Measurements from ENCODE around the gene HUNK. TPM values are rescaled to one million over a fixed set of nuclear protein-coding genes. Genes with fewer than 3 reads are reported as not detected.

The HUNK gene
- total RNA-seq, 1 donor: under 0.01 TPM

DNA sequence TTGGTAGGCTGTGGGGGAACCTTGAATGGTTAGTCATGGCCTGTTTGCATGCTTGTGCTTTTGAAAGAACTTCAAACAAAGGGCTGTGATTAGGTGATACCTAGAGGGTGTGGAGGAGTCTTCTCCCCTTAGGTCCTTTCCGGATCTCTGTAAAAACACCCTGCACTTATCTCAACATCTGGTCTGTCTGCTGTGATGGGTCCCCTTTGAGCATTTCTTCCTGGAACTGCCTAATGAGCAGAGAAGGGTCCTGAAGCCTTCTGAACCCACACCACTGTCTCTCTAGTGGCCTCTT, 59.6 kb downstream of the HUNK start:
- no peak overlapping the region for H2AFZ ChIP-seq (ENCODE audit: low read length)
- no peaks in the 10 kb centered on the region for H3K79me2 ChIP-seq (ENCODE audit: insufficient read depth, low read length)
- H3K27ac ChIP-seq (ENCODE audit: low read depth, low read length): no peak overlapping the region
- DNase-seq (ENCODE audit: insufficient read length, low spot score, missing footprints): no peak
- H3K4me3 ChIP-seq (ENCODE audit: insufficient read depth, low read length): no peak overlapping the region
- H4K20me1 ChIP-seq (ENCODE audit: insufficient read depth, low read length): no peaks in the 10 kb centered on the region
- H3K4me1 ChIP-seq (ENCODE audit: insufficient read depth, low read length): no peaks in the 10 kb centered on the region
- H3K4me2 ChIP-seq (ENCODE audit: insufficient read depth, low read length): no peak overlapping the region
- no peak for TF ChIP-seq CTCF (IDR thresholded peaks at IDR 0.05; ENCODE audit: extremely low read depth, low read depth, low read length)
- H3K27me3 ChIP-seq (ENCODE audit: insufficient read depth, low read length): no peaks in the 10 kb centered on the region
- H3K9me3 ChIP-seq (ENCODE audit: low read depth, low read length): no peaks in the 10 kb centered on the region
- H3K36me3 ChIP-seq (ENCODE audit: insufficient read depth, low read length): no peaks in the 10 kb centered on the region

DNA sequence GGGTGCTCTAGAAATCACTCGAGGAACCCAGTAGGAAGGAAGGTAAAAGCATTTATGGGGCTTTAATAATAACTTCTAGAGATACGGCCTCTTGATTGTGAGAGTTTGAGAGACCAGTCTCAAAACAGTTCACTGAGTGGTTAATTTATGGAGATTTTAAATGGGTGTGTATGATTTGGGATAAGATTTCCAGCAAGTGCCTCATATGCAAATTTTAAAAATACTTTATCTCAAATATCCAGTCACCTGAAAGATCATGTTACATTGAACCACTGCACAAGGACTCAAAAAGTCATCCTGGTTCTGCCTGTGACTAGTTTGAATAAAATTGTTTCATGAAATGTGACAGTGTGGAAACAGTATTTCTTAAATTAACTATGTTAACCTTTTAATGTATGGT, 64.5 kb downstream of the HUNK start:
- TF ChIP-seq CTCF (IDR thresholded peaks at IDR 0.05; ENCODE audit: extremely low read depth, low read depth, low read length): no peak
- H3K4me2 ChIP-seq (ENCODE audit: insufficient read depth, low read length): no peak overlapping the region

GRCh38 chr21:31938330-31939301, 65.8 kb downstream of the HUNK start:
- TF ChIP-seq CTCF (IDR thresholded peaks at IDR 0.05; ENCODE audit: extremely low read depth, low read depth, low read length): no peak
- H4K20me1 ChIP-seq (ENCODE audit: insufficient read depth, low read length): no peaks in the 10 kb centered on the region
- H3K27ac ChIP-seq (ENCODE audit: low read depth, low read length): no peak overlapping the region
- no peaks in the 10 kb centered on the region for H3K9me3 ChIP-seq (ENCODE audit: low read depth, low read length)
- H2AFZ ChIP-seq (ENCODE audit: low read length): no peak overlapping the region
- no peaks in the 10 kb centered on the region for H3K27me3 ChIP-seq (ENCODE audit: insufficient read depth, low read length)
- H3K4me2 ChIP-seq (ENCODE audit: insufficient read depth, low read length): no peak overlapping the region
- no peaks in the 10 kb centered on the region for H3K36me3 ChIP-seq (ENCODE audit: insufficient read depth, low read length)
- no peaks in the 10 kb centered on the region for H3K4me1 ChIP-seq (ENCODE audit: insufficient read depth, low read length)
- no peak overlapping the region for H3K4me3 ChIP-seq (ENCODE audit: insufficient read depth, low read length)
- DNase-seq (ENCODE audit: insufficient read length, low spot score, missing footprints): no peak
- no peaks in the 10 kb centered on the region for H3K79me2 ChIP-seq (ENCODE audit: insufficient read depth, low read length)

More for the DNA sequence above, 64.5 kb downstream of the HUNK start:
- no peaks in the 10 kb centered on the region for H3K4me1 ChIP-seq (ENCODE audit: insufficient read depth, low read length)
- H3K79me2 ChIP-seq (ENCODE audit: insufficient read depth, low read length): no peaks in the 10 kb centered on the region
- no peak overlapping the region for H3K4me3 ChIP-seq (ENCODE audit: insufficient read depth, low read length)
- H4K20me1 ChIP-seq (ENCODE audit: insufficient read depth, low read length): no peaks in the 10 kb centered on the region
- no peaks in the 10 kb centered on the region for H3K9me3 ChIP-seq (ENCODE audit: low read depth, low read length)
- DNase-seq (ENCODE audit: insufficient read length, low spot score, missing footprints): no peak
- H3K27me3 ChIP-seq (ENCODE audit: insufficient read depth, low read length): no peaks in the 10 kb centered on the region
- H3K27ac ChIP-seq (ENCODE audit: low read depth, low read length): no peak overlapping the region
- H3K36me3 ChIP-seq (ENCODE audit: insufficient read depth, low read length): no peaks in the 10 kb centered on the region
- H2AFZ ChIP-seq (ENCODE audit: low read length): no peak overlapping the region

- no peak overlapping the region for H2AFZ ChIP-seq (ENCODE audit: low read length)
- H3K36me3 ChIP-seq (ENCODE audit: insufficient read depth, low read length): no peaks in the 10 kb centered on the region
- H3K9me3 ChIP-seq (ENCODE audit: low read depth, low read length): no peaks in the 10 kb centered on the region
- no peaks in the 10 kb centered on the region for H4K20me1 ChIP-seq (ENCODE audit: insufficient read depth, low read length)
- H3K27ac ChIP-seq (ENCODE audit: low read depth, low read length): no peak overlapping the region
- no peaks in the 10 kb centered on the region for H3K79me2 ChIP-seq (ENCODE audit: insufficient read depth, low read length)
- no peak overlapping the region for H3K4me2 ChIP-seq (ENCODE audit: insufficient read depth, low read length)
- no peaks in the 10 kb centered on the region for H3K4me1 ChIP-seq (ENCODE audit: insufficient read depth, low read length)
- no peak for DNase-seq (ENCODE audit: insufficient read length, low spot score, missing footprints)
- H3K4me3 ChIP-seq (ENCODE audit: insufficient read depth, low read length): no peak overlapping the region
- TF ChIP-seq CTCF (IDR thresholded peaks at IDR 0.05; ENCODE audit: extremely low read depth, low read depth, low read length): no peak
- H3K27me3 ChIP-seq (ENCODE audit: insufficient read depth, low read length): no peaks in the 10 kb centered on the region
These were observed 68.9 kb downstream of the HUNK start for GRCh38 chr21:31941694-31942093.
